Central memory CD8-positive, alpha-beta T cell (primary cell): ENCODE results near the gene VWA5B1.
"Not testable (repeated sequence)": the region's sequence is repeated elsewhere in the genome, so short reads cannot be mapped to it uniquely, and the experiment has no call there.

Experiments
- ATAC-seq: fragments of 150-1000 bp; cut with Tn5 transposase; replicated peaks from 2 replicates; pipeline ENCODE4 v1.10.0; 2022; ENCODE audit warnings: mild to moderate bottlenecking, moderate FRiP score, moderate number of reproducible peaks; ENCODE audit not compliant: poor library complexity, severe bottlenecking; ENCODE audit errors: extremely low read depth
- DNase-seq, 2 donors: peaks; one replicate each; pipeline ENCODE4 v3.0.0; 2021; ENCODE audit warnings: low spot score in 2 of 2
- H3K27ac Mint-ChIP-seq: one replicate; pipeline ENCODE4 v1.8.0; 2022; ENCODE audit warnings: low read depth, mild to moderate bottlenecking, moderate library complexity, mixed read lengths
- H3K27me3 Mint-ChIP-seq: one replicate; pipeline ENCODE4 v1.8.0; 2022; ENCODE audit warnings: mixed read lengths
- H3K36me3 Mint-ChIP-seq: one replicate; pipeline ENCODE4 v1.8.0; 2022; ENCODE audit warnings: mild to moderate bottlenecking, moderate library complexity, mixed read lengths; ENCODE audit not compliant: insufficient read depth
- H3K4me1 Mint-ChIP-seq: one replicate; pipeline ENCODE4 v1.8.0; 2022; ENCODE audit warnings: mixed read lengths
- H3K4me3 Mint-ChIP-seq: one replicate; pipeline ENCODE4 v1.8.0; 2022; ENCODE audit warnings: mild to moderate bottlenecking, moderate library complexity, mixed read lengths
- H3K9me3 Mint-ChIP-seq: one replicate; pipeline ENCODE4 v1.8.0; 2022; ENCODE audit warnings: mixed read lengths

The VWA5B1 gene

GRCh38 chr1:20284625-20285024 is 6.0 kb upstream of the VWA5B1 start:
- DNase-seq (no peak), ATAC-seq (no peak)
- peaks cover 93% of the 10 kb centered on the region for H3K27me3 Mint-ChIP-seq
- H3K4me1 Mint-ChIP-seq, result no peaks in the 10 kb centered on the region
- H3K4me3 Mint-ChIP-seq, result no peak overlapping the region
- H3K36me3 Mint-ChIP-seq, result no peaks in the 10 kb centered on the region
- peaks cover 5% of the 10 kb centered on the region for H3K9me3 Mint-ChIP-seq
- H3K27ac Mint-ChIP-seq, result no peak overlapping the region

GRCh38 chr1:20285510-20285909 is 5.2 kb upstream of the VWA5B1 start:
- H3K27me3 Mint-ChIP-seq, result peaks cover 94% of the 10 kb centered on the region
- H3K27ac Mint-ChIP-seq, result no peak overlapping the region
- H3K36me3 Mint-ChIP-seq, result no peaks in the 10 kb centered on the region
- H3K4me3 Mint-ChIP-seq, result no peak overlapping the region
- no peak for DNase-seq
- peaks cover 5% of the 10 kb centered on the region for H3K9me3 Mint-ChIP-seq
- ATAC-seq, result no peak
- no peaks in the 10 kb centered on the region for H3K4me1 Mint-ChIP-seq

- Mint-ChIP-seq H3K27me3 (peaks cover 98% of the 10 kb centered on the region), H3K4me1 (peaks cover 10% of the 10 kb centered on the region)
- not testable (repeated sequence) for H3K9me3 Mint-ChIP-seq, H3K4me3 Mint-ChIP-seq, ATAC-seq, H3K27ac Mint-ChIP-seq, DNase-seq, H3K36me3 Mint-ChIP-seq
These were observed 3.0 kb upstream of the VWA5B1 start for GRCh38 chr1:20287696-20288095.

GRCh38 chr1:20291645-20292084 is 990 bp downstream of the VWA5B1 start:
- Mint-ChIP-seq H3K4me3 (no peak overlapping the region), H3K4me1 (peaks cover 10% of the 10 kb centered on the region), H3K36me3 (peaks cover 2% of the 10 kb centered on the region), H3K27me3 (peaks cover 80% of the 10 kb centered on the region), H3K9me3 (no peaks in the 10 kb centered on the region), H3K27ac (no peak overlapping the region)
- ATAC-seq (no peak), DNase-seq (no peak)

GRCh38 chr1:20298626-20299025 is 8.0 kb downstream of the VWA5B1 start:
- H3K27me3 Mint-ChIP-seq, result peaks cover 14% of the 10 kb centered on the region
- ATAC-seq, result no peak
- H3K4me3 Mint-ChIP-seq, result no peak overlapping the region
- no peaks in the 10 kb centered on the region for H3K9me3 Mint-ChIP-seq
- DNase-seq, result no peak
- no peak overlapping the region for H3K27ac Mint-ChIP-seq
- no peaks in the 10 kb centered on the region for H3K36me3 Mint-ChIP-seq
- no peaks in the 10 kb centered on the region for H3K4me1 Mint-ChIP-seq

GRCh38 chr1:20301463-20302107 is 10.9 kb downstream of the VWA5B1 start:
- Mint-ChIP-seq H3K27ac (no peak overlapping the region), H3K9me3 (no peaks in the 10 kb centered on the region), H3K4me1 (no peaks in the 10 kb centered on the region)

GRCh38 chr1:20302108-20302471 is 11.4 kb downstream of the VWA5B1 start:
- Mint-ChIP-seq H3K4me1 (no peaks in the 10 kb centered on the region), H3K27me3 (no peaks in the 10 kb centered on the region), H3K36me3 (no peaks in the 10 kb centered on the region), H3K27ac (no peak overlapping the region), H3K9me3 (no peaks in the 10 kb centered on the region), H3K4me3 (no peak overlapping the region)
- no peak for ATAC-seq
- DNase-seq, result no peak

More at GRCh38 chr1:20301463-20302107, 10.9 kb downstream of the VWA5B1 start:
- no peak for DNase-seq
- Mint-ChIP-seq H3K4me3 (no peak overlapping the region), H3K36me3 (no peaks in the 10 kb centered on the region), H3K27me3 (no peaks in the 10 kb centered on the region)
- ATAC-seq, result no peak

- Mint-ChIP-seq H3K4me1 (no peaks in the 10 kb centered on the region), H3K36me3 (peaks cover 2% of the 10 kb centered on the region), H3K27me3 (no peaks in the 10 kb centered on the region), H3K27ac (no peak overlapping the region), H3K9me3 (no peaks in the 10 kb centered on the region), H3K4me3 (no peak overlapping the region)
- DNase-seq, result no peak
- no peak for ATAC-seq
These were observed 16.4 kb downstream of the VWA5B1 start for GRCh38 chr1:20307026-20307425.

- H3K4me3 Mint-ChIP-seq, result no peak overlapping the region
- DNase-seq (no peak), ATAC-seq (no peak)
- H3K9me3 Mint-ChIP-seq, result no peaks in the 10 kb centered on the region
- no peaks in the 10 kb centered on the region for H3K4me1 Mint-ChIP-seq
- no peak overlapping the region for H3K27ac Mint-ChIP-seq
- H3K36me3 Mint-ChIP-seq, result peaks cover 2% of the 10 kb centered on the region
- H3K27me3 Mint-ChIP-seq, result no peaks in the 10 kb centered on the region
These were observed 17.9 kb downstream of the VWA5B1 start for GRCh38 chr1:20308569-20308968.

- Mint-ChIP-seq H3K36me3 (peaks cover 4% of the 10 kb centered on the region), H3K27ac (no peak overlapping the region), H3K4me1 (peaks cover 8% of the 10 kb centered on the region), H3K9me3 (no peaks in the 10 kb centered on the region), H3K27me3 (no peaks in the 10 kb centered on the region), H3K4me3 (no peak overlapping the region)
- no peak for DNase-seq
- ATAC-seq, result no peak
These were observed 20.6 kb downstream of the VWA5B1 start for GRCh38 chr1:20311289-20311688.

GRCh38 chr1:20312310-20312709 is 21.6 kb downstream of the VWA5B1 start:
- Mint-ChIP-seq H3K4me3 (no peak overlapping the region), H3K27me3 (no peaks in the 10 kb centered on the region), H3K27ac (no peak overlapping the region), H3K4me1 (peaks cover 8% of the 10 kb centered on the region), H3K36me3 (peaks cover 4% of the 10 kb centered on the region), H3K9me3 (no peaks in the 10 kb centered on the region)
- DNase-seq (no peak), ATAC-seq (no peak)

- Mint-ChIP-seq H3K9me3 (no peaks in the 10 kb centered on the region), H3K4me1 (peaks cover 8% of the 10 kb centered on the region)
These were observed 22.1 kb downstream of the VWA5B1 start for GRCh38 chr1:20312818-20313217.

GRCh38 chr1:20317471-20317870 is 26.8 kb downstream of the VWA5B1 start:
- Mint-ChIP-seq H3K36me3 (peaks cover 2% of the 10 kb centered on the region), H3K4me1 (peaks cover 28% of the 10 kb centered on the region), H3K27ac (no peak overlapping the region), H3K9me3 (no peaks in the 10 kb centered on the region), H3K4me3 (no peak overlapping the region), H3K27me3 (peaks cover 12% of the 10 kb centered on the region)
- DNase-seq (no peak), ATAC-seq (no peak)

More at GRCh38 chr1:20312818-20313217, 22.1 kb downstream of the VWA5B1 start:
- H3K4me3 Mint-ChIP-seq, result no peak overlapping the region
- H3K27ac Mint-ChIP-seq, result no peak overlapping the region
- DNase-seq (no peak), ATAC-seq (no peak)
- H3K36me3 Mint-ChIP-seq, result peaks cover 4% of the 10 kb centered on the region
- H3K27me3 Mint-ChIP-seq, result no peaks in the 10 kb centered on the region
